CD4-positive, alpha-beta memory T cell (primary cell): ENCODE data around the gene KCNB1. TPM values are rescaled to one million over a fixed set of nuclear protein-coding genes. Genes with fewer than 3 reads are reported as not detected.

Source experiments
- CTCF ChIA-PET: fragments of 350-600 bp; sonication (Branson Sonifier 250); formaldehyde crosslinking; loops from one replicate; lab custom pipeline; 2021; ENCODE audit warnings: inconsistent platforms; ENCODE audit not compliant: partially characterized antibody; lab: Charles Lee
- POLR2A ChIA-PET: fragments of 350-600 bp; sonication (Branson Sonifier 250); formaldehyde crosslinking; loops from one replicate; lab custom pipeline; 2021; ENCODE audit not compliant: partially characterized antibody; lab: Charles Lee
- DNase-seq, 5 donors: peaks; one replicate each; pipeline versions ENCODE4 v3.0.0 to v3.0.0-alpha.2; 2020 to 2022; ENCODE audit warnings: mixed read lengths in 1 of 5
- H3K27ac ChIP-seq: one replicate; pipeline ENCODE4 v1.7.0; 2013; ENCODE audit warnings: low read depth, low read length
- H3K27me3 ChIP-seq: 2 replicates; pipeline ENCODE4 v1.7.0; 2013; ENCODE audit warnings: mild to moderate bottlenecking, low read length, moderate library complexity; ENCODE audit not compliant: insufficient read depth
- H3K36me3 ChIP-seq: 2 replicates; pipeline ENCODE4 v1.7.0; 2013; ENCODE audit warnings: mild to moderate bottlenecking, low read length, moderate library complexity; ENCODE audit not compliant: insufficient read depth
- H3K4me1 ChIP-seq: 2 replicates; pipeline ENCODE4 v1.7.0; 2013; ENCODE audit warnings: mild to moderate bottlenecking, low read length, moderate library complexity; ENCODE audit not compliant: insufficient read depth
- H3K4me3 ChIP-seq, 2 donors: one replicate each; pipeline ENCODE4 v1.7.0; 2013; ENCODE audit warnings: low read length in 2 of 2, mild to moderate bottlenecking in 1 of 2
- H3K9me3 ChIP-seq, 2 donors: one replicate each; pipeline ENCODE4 v1.7.0; 2013; ENCODE audit warnings: low read length in 2 of 2, control low read depth in 1 of 2; ENCODE audit not compliant: control insufficient read depth in 1 of 2
- H3K27ac Mint-ChIP-seq, 7 donors: one replicate each; pipeline ENCODE4 v1.8.0; 2020 to 2021; ENCODE audit warnings: mixed read lengths in 7 of 7, mild to moderate bottlenecking in 6 of 7, inconsistent platforms in 3 of 7, moderate library complexity in 3 of 7
- H3K27me3 Mint-ChIP-seq, 2 donors: one replicate each; pipeline ENCODE4 v1.8.0; 2020 to 2021; ENCODE audit warnings: mixed read lengths in 2 of 2
- H3K36me3 Mint-ChIP-seq, 2 donors: one replicate each; pipeline ENCODE4 v1.8.0; 2020 to 2021; ENCODE audit warnings: mixed read lengths in 2 of 2, inconsistent platforms in 1 of 2, mild to moderate bottlenecking in 1 of 2
- H3K4me1 Mint-ChIP-seq, 4 donors: one replicate each; pipeline ENCODE4 v1.8.0; 2020 to 2021; ENCODE audit warnings: mixed read lengths in 4 of 4, mild to moderate bottlenecking in 1 of 4
- H3K4me3 Mint-ChIP-seq, 8 donors: one replicate each; pipeline ENCODE4 v1.8.0; 2020 to 2021; ENCODE audit warnings: mixed read lengths in 8 of 8, mild to moderate bottlenecking in 7 of 8, moderate library complexity in 6 of 8, inconsistent platforms in 3 of 8
- H3K9me3 Mint-ChIP-seq, 8 donors: one replicate each; pipeline ENCODE4 v1.8.0; 2020 to 2021; ENCODE audit warnings: mixed read lengths in 8 of 8, mild to moderate bottlenecking in 5 of 8, inconsistent platforms in 3 of 8, moderate library complexity in 1 of 8
- intact Hi-C: fragments of 100-400 bp; cut with micrococcal nuclease; formaldehyde crosslinking; loops from one replicate; pipeline ENCODE4 v1.15.1; 2023
- polyA plus RNA-seq, 2 donors: library from polyadenylated mRNA; unstranded; fragments of 300-500 nt; fragmentation: Illumina TruSeq; gene quantifications; one replicate each; pipeline ENCODE4 v1.2.3, GENCODE V29; 2021
- total RNA-seq, 2 experiments: library from RNA; stranded (reverse); gene quantifications; one replicate each; pipeline ENCODE4 v1.2.3, GENCODE V29; 2021

The KCNB1 gene
- total and polyA plus RNA-seq, 4 experiments from 2014 or later: 0.09 TPM; not detected in 3

- Histone ChIP-seq H3K27me3 (no peaks in the 10 kb centered on the region), H3K4me3 (no peak overlapping the region), H3K36me3 (no peaks in the 10 kb centered on the region), H3K9me3 (no peaks in the 10 kb centered on the region), H3K4me1 (no peaks in the 10 kb centered on the region), H3K27ac (no peak overlapping the region)
- Mint-ChIP-seq H3K27me3 (peaks cover 21 to 26% of the 10 kb centered on the region in 2 donors), H3K36me3 (no peaks in the 10 kb centered on the region), H3K4me1 (no peaks in the 10 kb centered on the region), H3K27ac (no peak overlapping the region), H3K4me3 (no peak overlapping the region), H3K9me3 (no peaks in the 10 kb centered on the region)
- ChIA-PET CTCF (no interaction called here), POLR2A (no interaction called here)
- intact Hi-C loops: no loop called here
- no peak for DNase-seq
Observed at GRCh38 chr20:49393803-49394202, 88.7 kb downstream of the KCNB1 start.

- Histone ChIP-seq H3K4me3 (no peak overlapping the region), H3K27ac (no peak overlapping the region), H3K4me1 (no peaks in the 10 kb centered on the region), H3K36me3 (no peaks in the 10 kb centered on the region), H3K27me3 (no peaks in the 10 kb centered on the region), H3K9me3 (no peaks in the 10 kb centered on the region)
- Mint-ChIP-seq H3K4me3 (no peak overlapping the region), H3K4me1 (no peaks in the 10 kb centered on the region), H3K9me3 (no peaks in the 10 kb centered on the region), H3K27ac (no peak overlapping the region), H3K27me3 (peaks cover 27 to 34% of the 10 kb centered on the region in 2 donors), H3K36me3 (no peaks in the 10 kb centered on the region)
- CTCF ChIA-PET: interaction anchor here (0.7 kb wide), 1 partner anchor 609 kb away, joined by 3 read pairs; no protein-coding TSS in a partner anchor
- no peak for DNase-seq
- intact Hi-C loops: no loop called here
- POLR2A ChIA-PET: no interaction called here
Observed at GRCh38 chr20:49392745-49393144, 89.7 kb downstream of the KCNB1 start.

GRCh38 chr20:49391404-49392245 lies 90.8 kb downstream of the KCNB1 start:
- ChIA-PET CTCF (interaction anchor here (0.7 kb wide), 1 partner anchor 610 kb away, joined by 3 read pairs; no protein-coding TSS in a partner anchor), POLR2A (no interaction called here)
- no peak for DNase-seq
- H3K27me3 Mint-ChIP-seq: peaks cover 30 to 39% of the 10 kb centered on the region in 2 donors
- Histone ChIP-seq H3K4me3 (no peak overlapping the region), H3K4me1 (no peaks in the 10 kb centered on the region), H3K9me3 (no peaks in the 10 kb centered on the region), H3K27ac (no peak overlapping the region), H3K27me3 (no peaks in the 10 kb centered on the region), H3K36me3 (no peaks in the 10 kb centered on the region)
- no peaks in the 10 kb centered on the region for H3K4me1 Mint-ChIP-seq
- no peaks in the 10 kb centered on the region for H3K9me3 Mint-ChIP-seq
- intact Hi-C loops: no loop called here
- H3K4me3 Mint-ChIP-seq: no peak overlapping the region
- H3K27ac Mint-ChIP-seq: no peak overlapping the region
- H3K36me3 Mint-ChIP-seq: no peaks in the 10 kb centered on the region

GRCh38 chr20:49389854-49390253 lies 92.6 kb downstream of the KCNB1 start:
- POLR2A ChIA-PET: no interaction called here
- Histone ChIP-seq H3K27me3 (no peaks in the 10 kb centered on the region), H3K36me3 (no peaks in the 10 kb centered on the region), H3K4me3 (no peak overlapping the region), H3K9me3 (no peaks in the 10 kb centered on the region), H3K4me1 (no peaks in the 10 kb centered on the region), H3K27ac (no peak overlapping the region)
- intact Hi-C loops: no loop called here
- H3K9me3 Mint-ChIP-seq: peaks cover 0 to 3% (median 0%) of the 10 kb centered on the region in 8 donors
- DNase-seq: no peak
- no peaks in the 10 kb centered on the region for H3K4me1 Mint-ChIP-seq
- H3K36me3 Mint-ChIP-seq: no peaks in the 10 kb centered on the region
- CTCF ChIA-PET: interaction anchor here (0.5 to 1.3 kb wide), 3 partner anchors 9 to 36 kb away, joined by 3 to 4 read pairs (median 3); no protein-coding TSS in a partner anchor
- H3K27ac Mint-ChIP-seq: no peak overlapping the region
- no peak overlapping the region for H3K4me3 Mint-ChIP-seq
- peaks cover 28 to 40% of the 10 kb centered on the region in 2 donors for H3K27me3 Mint-ChIP-seq

GRCh38 chr20:49388744-49389143 lies 93.7 kb downstream of the KCNB1 start:
- intact Hi-C loops: no loop called here
- H3K9me3 ChIP-seq: no peaks in the 10 kb centered on the region
- CTCF ChIA-PET: interaction anchor here (1.1 to 1.3 kb wide), 2 partner anchors 8 to 14 kb away, joined by 3 to 4 read pairs; no protein-coding TSS in a partner anchor
- H3K27ac Mint-ChIP-seq: no peak overlapping the region
- H3K4me3 ChIP-seq: no peak overlapping the region
- H3K4me1 Mint-ChIP-seq: no peaks in the 10 kb centered on the region
- no peaks in the 10 kb centered on the region for H3K36me3 Mint-ChIP-seq
- no peak overlapping the region for H3K4me3 Mint-ChIP-seq
- H3K27me3 ChIP-seq: peaks cover under 1% of the 10 kb centered on the region
- H3K27ac ChIP-seq: no peak overlapping the region
- H3K36me3 ChIP-seq: no peaks in the 10 kb centered on the region
- DNase-seq: no peak
- H3K4me1 ChIP-seq: no peaks in the 10 kb centered on the region
- POLR2A ChIA-PET: no interaction called here
- peaks cover 37 to 44% of the 10 kb centered on the region in 2 donors for H3K27me3 Mint-ChIP-seq
- peaks cover 0 to 3% (median 0%) of the 10 kb centered on the region in 8 donors for H3K9me3 Mint-ChIP-seq

- CTCF ChIA-PET: no interaction called here
- Mint-ChIP-seq H3K27ac (no peak overlapping the region), H3K4me1 (no peaks in the 10 kb centered on the region), H3K4me3 (no peak overlapping the region), H3K9me3 (peaks cover 0 to 3% (median 0%) of the 10 kb centered on the region in 8 donors), H3K27me3 (peaks cover 42 to 44% of the 10 kb centered on the region in 2 donors), H3K36me3 (no peaks in the 10 kb centered on the region)
- Histone ChIP-seq H3K36me3 (no peaks in the 10 kb centered on the region), H3K4me3 (no peak overlapping the region), H3K27me3 (peaks cover 5% of the 10 kb centered on the region), H3K4me1 (no peaks in the 10 kb centered on the region), H3K9me3 (no peaks in the 10 kb centered on the region), H3K27ac (no peak overlapping the region)
- intact Hi-C loops: no loop called here
- DNase-seq: no peak
- POLR2A ChIA-PET: no interaction called here
Observed at GRCh38 chr20:49387581-49387939, 94.9 kb downstream of the KCNB1 start.

GRCh38 chr20:49386848-49387580 lies 95.5 kb downstream of the KCNB1 start:
- H3K36me3 ChIP-seq: no peaks in the 10 kb centered on the region
- peaks cover 5% of the 10 kb centered on the region for H3K27me3 ChIP-seq
- H3K27ac ChIP-seq: no peak overlapping the region
- H3K4me1 Mint-ChIP-seq: no peaks in the 10 kb centered on the region
- ChIA-PET CTCF (no interaction called here), POLR2A (no interaction called here)
- no peak overlapping the region for H3K4me3 ChIP-seq
- H3K4me3 Mint-ChIP-seq: no peak overlapping the region
- no peaks in the 10 kb centered on the region for H3K9me3 ChIP-seq
- H3K36me3 Mint-ChIP-seq: no peaks in the 10 kb centered on the region
- intact Hi-C loops: no loop called here
- no peak for DNase-seq
- no peak overlapping the region for H3K27ac Mint-ChIP-seq
- H3K9me3 Mint-ChIP-seq: peaks cover 0 to 3% (median 0%) of the 10 kb centered on the region in 8 donors
- H3K4me1 ChIP-seq: no peaks in the 10 kb centered on the region
- peaks cover 43 to 46% of the 10 kb centered on the region in 2 donors for H3K27me3 Mint-ChIP-seq
